Endothelial cell of umbilical vein (primary cell): Measurements from ENCODE around the gene ZNF362. TPM values are rescaled to one million over a fixed set of nuclear protein-coding genes. Genes with fewer than 3 reads are reported as not detected.

Source experiments
- BruUV-seq: library from RNA; stranded (reverse); fragments of 400-500 nt; replicated peaks from 2 replicates; lab custom pipeline; 2021; lab: Mats Ljungman, UMichigan
- CTCF ChIA-PET: fragments of 300-600, 350-600 bp; sonication (Branson Sonifier 250); formaldehyde crosslinking; loops from one replicate; lab custom pipeline; 2021; ENCODE audit warnings: antibody characterized with exemption, inconsistent platforms; lab: Charles Lee
- POLR2A ChIA-PET: fragments of 300-600, 350-600 bp; sonication (Branson Sonifier 250); formaldehyde crosslinking; loops from one replicate; lab custom pipeline; 2021; ENCODE audit warnings: antibody characterized with exemption, inconsistent platforms; lab: Charles Lee
- DNase-seq: peaks from one replicate; pipeline ENCODE4 v3.0.0-alpha.2; 2011; ENCODE audit warnings: low read depth, low spot score
- FAIRE-seq: peaks from 2 replicates; lab custom pipeline; 2011; peaks lifted over from hg19 to GRCh38; lab: Jason Lieb, UNC
- H2AFZ ChIP-seq: 2 replicates; pipeline ENCODE4 v1.6.0; 2012; ENCODE audit warnings: low read depth, low read length, control low read depth, inconsistent platforms
- H3K27ac ChIP-seq: 2 replicates; pipeline ENCODE4 v1.5.1; 2011; ENCODE audit warnings: low read depth, mild to moderate bottlenecking, control low read depth, low read length, moderate library complexity; ENCODE audit not compliant: insufficient read depth
- H3K27me3 ChIP-seq, 2 experiments: 2 replicates each; pipeline versions ENCODE4 v1.6.0 to v1.6.1; 2011; ENCODE audit warnings: low read length in 2 of 2, mixed read lengths in 1 of 2; ENCODE audit not compliant: control insufficient read depth in 2 of 2, insufficient read depth in 2 of 2
- H3K36me3 ChIP-seq, 2 experiments: 2 replicates in 1 of 2; 3 replicates in 1 of 2; pipeline ENCODE4 v1.5.1; 2011; ENCODE audit warnings: low read length in 2 of 2, mild to moderate bottlenecking in 1 of 2, moderate library complexity in 1 of 2; ENCODE audit not compliant: control insufficient read depth in 2 of 2, insufficient read depth in 2 of 2; ENCODE audit errors: extremely low read depth in 1 of 2
- H3K4me1 ChIP-seq: 3 replicates; pipeline ENCODE4 v1.5.1; 2011; ENCODE audit warnings: mild to moderate bottlenecking, low read length; ENCODE audit not compliant: control insufficient read depth, insufficient read depth; ENCODE audit errors: extremely low read depth
- H3K4me2 ChIP-seq: 2 replicates; pipeline ENCODE4 v1.6.1; 2011; ENCODE audit warnings: low read length, control low read depth, mixed read lengths; ENCODE audit not compliant: insufficient read depth
- H3K4me3 ChIP-seq, 3 experiments: fragments of 200-600 bp in 1 of 3; sonication (generic), shearing (Covaris generic) in 1 of 3; replicated peaks in 1 of 3; 2 replicates each; pipeline ENCODE4 v1.5.1; 2011 to 2016; ENCODE audit warnings: control low read depth in 3 of 3, low read length in 3 of 3, mild to moderate bottlenecking in 2 of 3, inconsistent platforms in 1 of 3, low read depth in 1 of 3, moderate library complexity in 1 of 3; ENCODE audit not compliant: insufficient read depth in 1 of 3
- H3K79me2 ChIP-seq: 2 replicates; pipeline ENCODE4 v1.6.0; 2012; ENCODE audit warnings: low read length, inconsistent platforms; ENCODE audit not compliant: control insufficient read depth, insufficient read depth
- H3K9ac ChIP-seq: replicated peaks from 2 replicates; pipeline ENCODE3; 2011; ENCODE audit warnings: low read length, control low read depth; ENCODE audit not compliant: insufficient read depth; ENCODE audit errors: extremely low read depth
- H3K9me1 ChIP-seq: replicated peaks from 3 replicates; pipeline ENCODE4 v1.6.0; 2011; ENCODE audit warnings: mild to moderate bottlenecking, low read length; ENCODE audit not compliant: control insufficient read depth, insufficient read depth; ENCODE audit errors: extremely low read depth
- H3K9me3 ChIP-seq: replicated peaks from 2 replicates; pipeline ENCODE4 v1.5.1; 2012; ENCODE audit warnings: low read length, inconsistent platforms; ENCODE audit not compliant: control insufficient read depth, insufficient read depth
- H4K20me1 ChIP-seq: replicated peaks from 2 replicates; pipeline ENCODE3; 2011; ENCODE audit warnings: mild to moderate bottlenecking, low read length; ENCODE audit not compliant: control insufficient read depth, insufficient read depth; ENCODE audit errors: extremely low read depth
- EZH2 ChIP-seq: IDR thresholded peaks from 2 replicates; pipeline ENCODE4 v1.6.1; 2012; ENCODE audit warnings: borderline replicate concordance, low read depth, mild to moderate bottlenecking, moderate library complexity, low read length, inconsistent platforms; ENCODE audit not compliant: severe bottlenecking
- GATA2 ChIP-seq: IDR thresholded peaks from 2 replicates; pipeline ENCODE4 v1.7.0; 2011; ENCODE audit warnings: low read depth, mild to moderate bottlenecking, moderate library complexity, mixed read lengths, low read length; ENCODE audit not compliant: insufficient read length, insufficient read depth
- JUN ChIP-seq: IDR thresholded peaks from 2 replicates; pipeline ENCODE4 v1.6.1; 2011; ENCODE audit warnings: borderline replicate concordance, low read depth; ENCODE audit not compliant: insufficient read length, insufficient read depth
- MAX ChIP-seq: IDR thresholded peaks from 2 replicates; pipeline ENCODE4 v1.6.1; 2011; ENCODE audit not compliant: insufficient read depth, insufficient read length
- MYC ChIP-seq: IDR thresholded peaks from one replicate; pipeline ENCODE4 v1.6.1; 2011; ENCODE audit warnings: mild to moderate bottlenecking, low read depth, low read length
- POLR2A ChIP-seq: IDR thresholded peaks from 2 replicates; pipeline ENCODE4 v1.6.1; 2012; ENCODE audit warnings: low read depth, mild to moderate bottlenecking, control low read depth, low read length
- POLR2AphosphoS5 ChIP-seq: IDR thresholded peaks from 2 replicates; pipeline ENCODE4 v1.6.1; 2012; ENCODE audit warnings: low read depth, mild to moderate bottlenecking, control low read depth, low read length, moderate library complexity; ENCODE audit not compliant: insufficient read depth
- dilution Hi-C: fragments of 300-500 bp; cut with MboI; formaldehyde crosslinking; loops from one replicate; pipeline ENCODE4 v1.15.0; 2019; ENCODE audit warnings: low sequenced_read_pairs; ENCODE audit not compliant: extremely low pct_ligation_motif_present
- intact Hi-C: fragments of 100-400 bp; cut with micrococcal nuclease; formaldehyde crosslinking; loops from one replicate; pipeline ENCODE4 v1.10.0; 2022
- polyA plus RNA-seq, 4 experiments: library from polyadenylated mRNA; depleted of rRNA in 3 of 4; stranded (reverse) in 3 of 4; unstranded in 1 of 4; fragments of >200 nt; gene quantifications; 2 replicates each; pipeline versions ENCODE4 v1.2.1 to v1.2.3, GENCODE V29; 2011 to 2012; ENCODE audit warnings: missing spikeins in 1 of 4
- total RNA-seq: library from RNA; stranded (reverse); gene quantifications from 2 replicates; pipeline ENCODE4 v1.2.3, GENCODE V29; 2021
- TF ChIP-seq, protein P1 (sequence below), 2 donors: IDR thresholded peaks; 1 replicate in 1 of 2; 2 replicates in 1 of 2; pipeline ENCODE4 v1.5.1; 2011; ENCODE audit warnings: low read length in 2 of 2, mild to moderate bottlenecking in 2 of 2, moderate library complexity in 2 of 2, control low read depth in 1 of 2, inconsistent platforms in 1 of 2, low read depth in 1 of 2; ENCODE audit not compliant: insufficient read depth in 1 of 2; ENCODE audit errors: extremely low read depth in 1 of 2

The ZNF362 gene
- total and polyA plus RNA-seq, 2 donors (not counting 3 experiments of a cell fraction or from before 2014, with no cell fraction given) = 28.4 to 35.3 TPM

GRCh38 chr1:33348194-33348593 lies 91.9 kb downstream of the ZNF362 start:
- Histone ChIP-seq H3K4me1 (peaks cover 49% of the 10 kb centered on the region), H3K9me1 (no peaks in the 10 kb centered on the region), H3K9me3 (no peaks in the 10 kb centered on the region), H2AFZ (no peak overlapping the region), H3K27me3 (no peaks in the 10 kb centered on the region), H3K4me2 (peak overlapping the region; percentile 94), H3K27ac (peak overlapping the region; percentile 94), H3K9ac (peak overlapping the region; percentile 84), H3K36me3 (no peaks in the 10 kb centered on the region), H3K79me2 (peaks cover 60% of the 10 kb centered on the region), H3K4me3 (peak overlapping the region; percentile 74 to 95 (median 77)), H4K20me1 (peaks cover 2% of the 10 kb centered on the region)
- BruUV-seq = no TSS peak
- dilution Hi-C loops (no loop called here), intact Hi-C loops (loop anchor here (1.0 kb wide), 1 partner anchor 82 kb away; no protein-coding TSS in a partner anchor)
- DNase-seq = no peak
- TF ChIP-seq GATA2 (no peak), JUN (no peak), POLR2AphosphoS5 (no peak), MYC (no peak), EZH2 (no peak), MAX (no peak), POLR2A (no peak)
- TF ChIP-seq, protein P1, sequence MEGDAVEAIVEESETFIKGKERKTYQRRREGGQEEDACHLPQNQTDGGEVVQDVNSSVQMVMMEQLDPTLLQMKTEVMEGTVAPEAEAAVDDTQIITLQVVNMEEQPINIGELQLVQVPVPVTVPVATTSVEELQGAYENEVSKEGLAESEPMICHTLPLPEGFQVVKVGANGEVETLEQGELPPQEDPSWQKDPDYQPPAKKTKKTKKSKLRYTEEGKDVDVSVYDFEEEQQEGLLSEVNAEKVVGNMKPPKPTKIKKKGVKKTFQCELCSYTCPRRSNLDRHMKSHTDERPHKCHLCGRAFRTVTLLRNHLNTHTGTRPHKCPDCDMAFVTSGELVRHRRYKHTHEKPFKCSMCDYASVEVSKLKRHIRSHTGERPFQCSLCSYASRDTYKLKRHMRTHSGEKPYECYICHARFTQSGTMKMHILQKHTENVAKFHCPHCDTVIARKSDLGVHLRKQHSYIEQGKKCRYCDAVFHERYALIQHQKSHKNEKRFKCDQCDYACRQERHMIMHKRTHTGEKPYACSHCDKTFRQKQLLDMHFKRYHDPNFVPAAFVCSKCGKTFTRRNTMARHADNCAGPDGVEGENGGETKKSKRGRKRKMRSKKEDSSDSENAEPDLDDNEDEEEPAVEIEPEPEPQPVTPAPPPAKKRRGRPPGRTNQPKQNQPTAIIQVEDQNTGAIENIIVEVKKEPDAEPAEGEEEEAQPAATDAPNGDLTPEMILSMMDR (IDR thresholded peaks at IDR 0.05; ENCODE audit: extremely low read depth in 1 of 2, insufficient read depth in 1 of 2, low read depth in 1 of 2, low read length in 2 of 2) = no peak
- POLR2A ChIA-PET = interaction anchor here (1.6 kb wide), 1 partner anchor 53 kb away, joined by 3 read pairs; no protein-coding TSS in a partner anchor
- peak; percentile 73 for FAIRE-seq
- CTCF ChIA-PET = interaction anchor here (0.8 to 2.2 kb wide), 3 partner anchors 10 to 53 kb away, joined by 3 to 7 read pairs (median 6); no protein-coding TSS in a partner anchor
